GM19438 (cell line): ENCODE measurements around the gene TLCD4.
"Not testable (repeated sequence)": the region's sequence is repeated elsewhere in the genome, so short reads cannot be mapped to it uniquely, and the experiment has no call there.

Experiments
- ATAC-seq: cut with Tn5 transposase; IDR thresholded peaks from one replicate; pipeline ENCODE4 v1.9.1; 2021; ENCODE audit warnings: low read depth; ENCODE audit not compliant: unreplicated experiment

The TLCD4 gene

GRCh38 chr1:95139039-95139438 lies 21.9 kb downstream of the TLCD4 start:
- no peak for ATAC-seq

- no peak for ATAC-seq
These were observed 23.6 kb downstream of the TLCD4 start for GRCh38 chr1:95140791-95141190.

GRCh38 chr1:95145493-95145892 lies 28.3 kb downstream of the TLCD4 start:
- ATAC-seq = no peak

- ATAC-seq = no peak
These were observed 29.5 kb downstream of the TLCD4 start for GRCh38 chr1:95146637-95147036.

GRCh38 chr1:95154096-95154495 lies 36.9 kb downstream of the TLCD4 start:
- no peak for ATAC-seq

- not testable (repeated sequence) for ATAC-seq
These were observed 48.4 kb downstream of the TLCD4 start for GRCh38 chr1:95165569-95165968.
